GM10266 (cell line): ENCODE measurements around the gene FRMD7.

Experiments used
- DNase-seq: peaks from one replicate; pipeline ENCODE4 v3.0.0; 2012; ENCODE audit errors: extremely low spot score
- CTCF ChIP-seq: IDR thresholded peaks from 2 replicates; pipeline ENCODE4 v1.5.1; 2012; ENCODE audit warnings: mild to moderate bottlenecking, low read depth; ENCODE audit not compliant: control insufficient read depth, insufficient read depth; ENCODE audit errors: missing control alignments

Gene FRMD7

DNA sequence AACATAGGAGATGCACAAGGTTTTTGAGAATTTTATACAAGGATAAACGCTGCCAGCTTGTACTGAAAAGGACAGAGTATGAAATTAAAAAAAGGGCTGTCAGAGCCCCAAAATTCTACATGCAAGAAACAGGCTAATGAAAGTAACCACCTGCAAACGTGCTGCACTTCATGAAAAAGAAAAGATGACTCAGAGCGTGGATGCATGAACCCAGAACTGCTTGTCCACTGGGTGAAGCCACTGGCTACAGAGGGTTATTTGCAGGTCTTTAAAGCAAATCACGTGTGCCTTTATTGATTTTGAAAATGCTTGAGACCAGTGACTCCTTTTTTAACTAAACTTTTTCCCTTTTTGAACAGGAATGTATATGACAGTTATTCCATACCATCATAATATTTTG is 25.3 kb upstream of the FRMD7 start:
- TF ChIP-seq CTCF = no peak
- DNase-seq = no peak

- DNase-seq = no peak
- TF ChIP-seq CTCF = no peak
Measured at GRCh38 chrX:132146456-132146855, 18.6 kb upstream of the FRMD7 start.

GRCh38 chrX:132144061-132144460 is 16.2 kb upstream of the FRMD7 start:
- no peak for DNase-seq
- TF ChIP-seq CTCF = no peak

- no peak for TF ChIP-seq CTCF
- no peak for DNase-seq
Measured at GRCh38 chrX:132125906-132126305, 1.9 kb downstream of the FRMD7 start.

DNA sequence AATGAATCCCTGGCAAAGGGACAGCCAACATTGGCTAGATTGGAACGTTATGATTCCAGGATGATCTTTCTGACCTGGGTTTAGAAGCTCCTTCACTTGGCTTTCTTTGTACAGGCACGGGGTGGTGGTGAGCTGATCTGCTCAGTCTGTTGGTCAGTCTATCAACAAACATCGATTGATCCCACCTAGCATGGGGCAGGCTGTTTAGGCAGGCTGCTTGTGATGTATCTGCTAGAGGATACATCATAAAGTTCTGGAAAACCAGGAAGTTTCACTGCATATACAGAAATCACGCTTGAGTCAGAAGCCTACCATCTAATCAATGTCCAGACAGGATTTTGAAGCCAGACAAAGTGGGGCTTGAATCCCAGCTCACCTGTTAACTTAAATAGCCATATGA is 6.9 kb downstream of the FRMD7 start:
- no peak for TF ChIP-seq CTCF
- no peak for DNase-seq

DNA sequence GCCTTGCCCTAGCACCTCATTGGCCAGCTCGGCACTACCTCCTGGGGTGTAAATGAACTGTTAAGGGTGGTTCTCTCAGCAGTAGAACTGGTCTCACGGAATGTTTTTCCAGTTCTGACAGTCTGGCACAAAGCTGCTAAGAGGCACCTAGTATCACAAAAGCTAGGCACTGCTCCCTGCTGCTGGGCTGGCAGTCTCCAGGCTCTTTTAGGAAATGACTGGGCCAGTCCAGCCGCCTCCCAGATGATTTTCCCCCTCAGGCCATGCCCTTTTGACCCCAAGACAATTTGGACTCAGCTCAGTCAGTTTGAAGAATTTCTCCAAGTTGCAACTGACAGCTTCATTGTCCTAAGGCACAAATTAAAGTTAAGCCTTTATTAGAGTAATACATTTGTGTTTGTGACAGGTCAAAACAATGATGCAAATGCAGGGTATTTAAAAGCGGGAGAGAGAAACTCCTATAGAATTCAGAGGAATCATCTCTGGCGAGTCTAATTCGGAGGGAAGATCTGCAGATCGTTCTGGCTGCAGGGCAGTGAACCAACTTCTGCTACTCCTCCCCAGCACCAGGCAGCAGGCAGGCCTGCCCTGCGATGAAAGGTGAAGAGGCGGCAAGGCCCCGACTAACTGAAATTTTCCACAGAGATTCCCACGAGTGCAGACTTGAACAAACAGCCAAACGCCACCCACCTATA is 7.9 kb downstream of the FRMD7 start:
- TF ChIP-seq CTCF = no peak
- DNase-seq = no peak

GRCh38 chrX:132119283-132119682 is 8.5 kb downstream of the FRMD7 start:
- DNase-seq = no peak
- TF ChIP-seq CTCF = no peak
